Sciatic nerve (tissue), 2 donors: ENCODE data around the gene KRTAP10-7. TPM values are rescaled to one million over a fixed set of nuclear protein-coding genes. Genes with fewer than 3 reads are reported as not detected.
A peak's percentile ranks its signal among the peaks of the same experiment; 100 is the strongest.
"Not testable (repeated sequence)": the region's sequence is repeated elsewhere in the genome, so short reads cannot be mapped to it uniquely, and the experiment has no call there.

Experiments used
- ATAC-seq: fragments of 200-7000 bp; cut with Tn5 transposase; one replicate; pipeline ENCODE4 v1.9.1; 2020; ENCODE audit warnings: mild to moderate bottlenecking, moderate library complexity
- DNase-seq: peaks from one replicate; pipeline ENCODE4 v3.0.0-alpha.2; 2020; ENCODE audit warnings: low spot score
- intact Hi-C: fragments of 100-400 bp; cut with DNase I; formaldehyde crosslinking; loops from one replicate; pipeline ENCODE4 v1.14.2; 2022
- total RNA-seq: library from RNA; stranded (reverse); fragmentation: NEBNext Ultra II Directional; extraction: Animal tissue kit (Norgen Biotek cat#: 25700); gene quantifications from one replicate; pipeline ENCODE4 v1.2.1, GENCODE V29; 2021
- donor health status: DM: no; HTN: no; CAD: no.
- donor health status: DM: no; HTN: no; CAD: no.

Gene KRTAP10-7
- total RNA-seq, 1 donor from 2014 or later = not detected

DNA sequence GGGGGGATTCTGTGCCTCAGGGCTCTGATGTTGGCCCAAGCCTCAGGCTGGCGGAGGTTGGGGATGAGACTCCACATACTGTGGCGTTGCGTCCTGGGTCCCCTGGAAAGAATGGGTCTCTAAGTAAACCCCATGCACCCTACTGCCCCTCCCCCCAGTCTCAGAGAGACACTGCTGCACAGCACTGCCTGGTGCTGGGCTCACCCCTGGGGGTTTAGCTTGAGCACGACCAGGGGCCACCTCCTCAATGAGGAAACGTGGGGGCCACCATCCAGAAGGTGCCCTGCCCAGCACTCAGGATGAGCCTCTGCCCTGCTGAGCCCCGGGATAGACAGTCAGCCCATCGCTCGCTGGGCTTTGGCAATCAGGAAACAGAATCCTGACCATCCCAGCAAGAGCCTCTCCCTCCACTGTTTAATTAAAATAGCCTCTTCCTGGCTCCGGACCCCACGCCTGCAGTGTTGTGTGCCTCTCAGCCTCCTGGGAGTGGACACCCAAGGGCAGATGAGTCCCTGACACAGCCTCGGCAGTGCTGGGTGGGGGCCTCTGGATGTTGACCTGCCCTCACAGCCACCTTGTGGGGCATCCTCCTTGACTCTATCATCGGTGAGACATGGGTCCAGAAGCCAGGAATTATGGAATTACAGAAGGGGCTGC, 30.4 kb upstream of the KRTAP10-7 start:
- intact Hi-C loops = no loop called here
- no peak for DNase-seq
- no peak for ATAC-seq

- no peak for ATAC-seq
- intact Hi-C loops = no loop called here
- DNase-seq = no peak
Observed at GRCh38 chr21:44571296-44571695, 29.1 kb upstream of the KRTAP10-7 start.

DNA sequence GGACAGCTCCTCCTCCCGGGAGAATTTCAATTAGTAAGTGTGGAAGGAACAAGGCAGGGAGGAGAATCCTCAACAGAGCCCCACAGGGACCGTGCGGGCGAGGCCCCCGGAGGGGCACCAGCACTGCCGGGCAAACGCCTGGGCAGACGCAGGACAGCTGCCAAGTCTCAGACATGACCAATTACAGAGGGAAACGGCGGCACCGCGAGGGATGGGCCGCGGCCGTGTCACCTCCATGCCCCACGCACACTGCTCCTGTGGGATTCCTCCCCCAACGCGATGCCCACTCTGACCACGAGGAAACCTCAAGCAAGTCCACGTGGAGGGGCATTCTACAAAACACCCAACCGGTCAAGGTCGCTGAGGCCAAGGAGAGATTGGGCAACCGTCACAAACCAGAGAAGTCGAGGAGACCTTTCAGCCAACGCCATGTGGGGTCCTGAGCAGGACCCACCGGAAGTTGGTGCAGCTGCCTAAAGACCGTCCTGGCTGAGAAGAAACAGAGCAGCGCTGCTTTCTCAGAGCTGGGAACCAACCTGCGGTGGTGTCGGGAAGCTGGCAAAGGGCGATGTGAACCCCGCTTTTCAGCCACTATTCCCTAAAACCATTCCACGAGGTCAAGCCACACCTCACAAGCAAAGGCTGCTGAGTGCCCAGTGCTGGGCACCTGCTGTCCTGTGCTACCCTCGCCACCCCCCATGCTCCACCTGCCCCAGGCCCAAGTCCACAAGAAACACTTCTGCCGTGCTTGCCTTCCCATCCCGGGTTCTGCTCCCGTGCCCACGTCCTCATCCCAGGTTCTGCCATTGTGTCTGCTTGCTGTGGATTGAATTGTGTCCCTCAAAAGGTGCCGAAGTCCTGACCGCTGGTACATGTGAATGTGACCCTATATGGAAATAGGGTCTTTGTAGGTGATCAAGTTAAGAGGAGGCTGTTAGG, 28.3 kb upstream of the KRTAP10-7 start:
- DNase-seq = peak; percentile 44
- intact Hi-C loops = no loop called here
- ATAC-seq = no peak

DNA sequence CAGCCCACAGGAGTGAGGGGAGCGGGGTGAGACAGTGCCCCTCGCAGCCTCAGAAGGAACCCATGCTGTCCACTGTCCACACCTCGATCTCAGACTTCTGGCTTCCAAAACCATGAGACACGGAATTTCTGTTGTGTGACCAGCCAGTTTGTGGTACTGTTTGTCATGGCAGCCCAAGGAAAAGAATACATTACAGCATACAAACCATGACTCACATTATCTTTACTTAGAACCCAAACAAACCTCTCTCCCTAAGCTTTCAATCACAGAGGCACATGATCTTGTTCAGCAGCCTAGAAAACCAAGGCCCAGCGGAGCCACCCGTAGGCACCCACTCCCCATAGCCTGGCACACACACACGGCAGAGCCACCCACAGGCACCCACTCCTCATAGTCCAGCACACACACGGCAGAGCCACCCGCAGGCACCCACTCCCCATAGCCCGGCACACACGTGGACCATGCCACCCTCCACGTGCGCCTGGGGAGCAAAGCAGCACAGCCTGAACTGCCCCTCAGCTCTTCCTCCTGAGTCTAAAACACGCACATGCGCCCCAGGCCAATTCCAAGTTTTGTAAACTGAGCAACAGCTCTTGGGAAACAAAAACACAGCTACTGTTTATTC, 27.3 kb upstream of the KRTAP10-7 start:
- DNase-seq (no peak), ATAC-seq (no peak)
- intact Hi-C loops = no loop called here

DNA sequence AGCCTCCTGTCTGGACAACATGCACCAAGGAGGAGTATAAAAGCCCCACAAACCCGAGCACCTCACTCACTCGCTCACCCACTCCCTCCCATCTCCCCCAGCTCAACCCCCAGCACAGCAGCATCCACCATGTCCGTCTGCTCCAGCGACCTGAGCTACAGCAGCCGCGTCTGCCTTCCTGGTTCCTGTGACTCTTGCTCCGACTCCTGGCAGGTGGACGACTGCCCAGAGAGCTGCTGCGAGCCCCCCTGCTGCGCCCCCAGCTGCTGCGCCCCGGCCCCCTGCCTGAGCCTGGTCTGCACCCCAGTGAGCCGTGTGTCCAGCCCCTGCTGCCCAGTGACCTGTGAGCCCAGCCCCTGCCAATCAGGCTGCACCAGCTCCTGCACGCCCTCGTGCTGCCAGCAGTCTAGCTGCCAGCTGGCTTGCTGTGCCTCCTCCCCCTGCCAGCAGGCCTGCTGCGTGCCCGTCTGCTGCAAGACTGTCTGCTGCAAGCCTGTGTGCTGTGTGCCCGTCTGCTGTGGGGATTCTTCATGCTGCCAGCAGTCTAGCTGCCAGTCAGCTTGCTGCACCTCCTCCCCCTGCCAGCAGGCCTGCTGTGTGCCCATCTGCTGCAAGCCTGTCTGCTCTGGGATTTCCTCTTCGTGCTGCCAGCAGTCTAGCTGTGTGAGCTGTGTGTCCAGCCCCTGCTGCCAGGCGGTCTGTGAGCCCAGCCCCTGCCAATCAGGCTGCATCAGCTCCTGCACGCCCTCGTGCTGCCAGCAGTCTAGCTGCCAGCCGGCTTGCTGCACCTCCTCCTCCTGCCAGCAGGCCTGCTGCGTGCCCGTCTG, 26.6 kb upstream of the KRTAP10-7 start, which contains the start of gene KRTAP10-4:
KRTAP10-4 (plus strand) TSS at position 100 of the 827 bp plus-strand sequence; CDS start at position 130, 30 bp downstream.
- intact Hi-C loops, ATAC-seq, DNase-seq: not testable (repeated sequence)

DNA sequence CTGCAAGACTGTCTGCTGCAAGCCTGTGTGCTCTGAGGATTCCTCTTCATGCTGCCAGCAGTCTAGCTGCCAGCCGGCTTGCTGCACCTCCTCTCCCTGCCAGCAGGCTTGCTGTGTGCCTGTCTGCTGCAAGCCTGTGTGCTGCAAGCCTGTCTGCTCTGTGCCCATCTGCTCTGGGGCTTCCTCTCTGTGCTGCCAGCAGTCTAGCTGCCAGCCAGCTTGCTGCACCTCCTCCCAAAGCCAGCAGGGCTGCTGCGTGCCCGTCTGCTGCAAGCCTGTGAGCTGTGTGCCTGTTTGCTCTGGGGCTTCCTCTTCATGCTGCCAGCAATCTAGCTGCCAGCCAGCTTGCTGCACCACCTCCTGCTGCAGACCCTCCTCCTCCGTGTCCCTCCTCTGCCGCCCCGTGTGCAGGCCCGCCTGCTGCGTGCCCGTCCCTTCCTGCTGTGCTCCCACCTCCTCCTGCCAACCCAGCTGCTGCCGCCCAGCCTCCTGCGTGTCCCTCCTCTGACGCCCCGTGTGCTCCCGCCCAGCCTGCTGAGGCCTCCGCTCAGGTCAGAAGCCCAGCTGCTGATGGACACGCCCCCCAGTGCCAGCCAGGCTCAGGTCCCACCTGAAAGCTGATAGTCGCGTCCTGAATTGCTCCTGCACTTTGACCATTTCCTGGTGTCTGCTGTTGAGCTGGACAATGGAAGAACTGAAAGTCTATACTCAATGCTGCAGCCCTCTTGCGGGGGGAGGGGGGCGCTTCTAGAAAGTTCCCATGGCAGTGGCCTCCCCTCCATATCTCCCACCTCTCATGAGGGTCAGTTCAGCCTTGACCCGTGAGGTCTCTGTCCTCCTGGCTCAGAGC, 25.7 kb upstream of the KRTAP10-7 start:
- no peak for ATAC-seq
- intact Hi-C loops = no loop called here
- DNase-seq = no peak

- intact Hi-C loops = no loop called here
- no peak for ATAC-seq
- no peak for DNase-seq
Observed at GRCh38 chr21:44575307-44576024, 24.9 kb upstream of the KRTAP10-7 start.

GRCh38 chr21:44576025-44576420, 24.4 kb upstream of the KRTAP10-7 start:
- ATAC-seq = no peak

DNA sequence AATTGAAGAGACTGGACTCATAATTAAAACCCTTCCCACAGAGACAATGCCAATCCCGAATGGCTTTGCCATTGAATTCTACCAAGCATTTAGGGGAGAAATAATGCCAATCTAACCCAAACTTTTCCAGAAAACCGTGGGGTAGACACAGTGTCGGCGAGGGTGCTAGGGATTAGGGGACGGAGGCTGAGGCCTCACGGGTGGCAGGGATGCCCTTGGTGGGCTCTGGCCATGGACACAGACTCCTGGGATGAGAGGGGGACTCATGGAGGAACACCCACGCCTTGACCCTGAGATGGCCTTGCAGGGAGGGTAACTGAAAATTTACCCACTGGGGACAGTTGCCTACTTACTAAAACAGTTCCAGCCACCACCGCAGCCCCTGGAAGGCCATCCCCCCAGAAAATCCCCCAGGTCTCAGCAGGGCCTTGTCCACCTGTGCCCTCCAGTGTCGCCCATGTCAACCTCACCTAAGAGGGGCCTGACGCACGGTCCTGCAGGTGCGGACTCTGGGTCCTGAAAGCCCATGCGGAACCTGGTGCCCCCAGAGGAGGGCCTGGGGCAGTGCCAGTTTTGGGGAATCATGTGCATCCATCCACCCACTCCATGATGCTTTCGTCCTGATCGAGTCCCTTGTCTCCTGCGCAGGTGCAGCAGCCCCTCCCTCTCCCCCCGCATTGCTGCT, 21.9 kb upstream of the KRTAP10-7 start:
- intact Hi-C loops = no loop called here
- ATAC-seq (no peak), DNase-seq (no peak)

More at GRCh38 chr21:44576025-44576420, 24.4 kb upstream of the KRTAP10-7 start:
- intact Hi-C loops = no loop called here
- DNase-seq = no peak

- DNase-seq (no peak), ATAC-seq (no peak)
- intact Hi-C loops = no loop called here
Observed at GRCh38 chr21:44579056-44579832, 21.2 kb upstream of the KRTAP10-7 start.

- DNase-seq (no peak), ATAC-seq (no peak)
- intact Hi-C loops = no loop called here
Observed at GRCh38 chr21:44579833-44580144, 20.6 kb upstream of the KRTAP10-7 start.

DNA sequence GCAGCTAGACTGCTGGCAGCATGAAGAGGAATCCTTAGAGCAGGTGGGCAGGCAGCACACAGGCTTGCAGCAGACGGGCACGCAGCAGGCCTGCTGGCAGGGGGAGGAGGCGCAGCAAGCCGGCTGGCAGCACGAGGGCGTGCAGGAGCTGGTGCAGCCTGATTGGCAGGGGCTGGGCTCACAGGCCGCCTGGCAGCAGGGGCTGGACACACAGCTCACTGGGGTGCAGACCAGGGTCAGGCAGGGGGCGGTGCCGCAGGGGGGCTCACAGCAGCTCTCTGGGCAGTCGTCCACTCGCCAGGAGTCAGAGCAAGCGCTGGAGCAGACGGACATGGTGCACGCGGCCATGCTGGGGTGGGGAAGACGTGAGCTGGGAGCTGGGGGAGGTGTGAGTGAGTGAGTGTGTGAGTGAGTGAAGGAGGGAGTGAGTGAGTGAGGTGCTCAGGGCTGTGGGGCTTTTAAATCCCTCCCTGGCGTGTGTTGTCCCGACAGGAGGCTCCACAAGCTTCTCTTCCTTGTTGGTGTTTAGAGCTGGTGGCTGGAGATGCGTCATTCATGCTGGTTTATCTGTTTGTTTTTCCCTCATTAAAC, 20.1 kb upstream of the KRTAP10-7 start, which contains the start of gene KRTAP10-5:
KRTAP10-5 (minus strand) TSS at position 374 of the 591 bp plus-strand sequence; CDS start at position 348, 26 bp downstream.
- intact Hi-C loops, DNase-seq, ATAC-seq: not testable (repeated sequence)

GRCh38 chr21:44581158-44581557, 19.2 kb upstream of the KRTAP10-7 start:
- intact Hi-C loops = no loop called here
- DNase-seq (no peak), ATAC-seq (no peak)

DNA sequence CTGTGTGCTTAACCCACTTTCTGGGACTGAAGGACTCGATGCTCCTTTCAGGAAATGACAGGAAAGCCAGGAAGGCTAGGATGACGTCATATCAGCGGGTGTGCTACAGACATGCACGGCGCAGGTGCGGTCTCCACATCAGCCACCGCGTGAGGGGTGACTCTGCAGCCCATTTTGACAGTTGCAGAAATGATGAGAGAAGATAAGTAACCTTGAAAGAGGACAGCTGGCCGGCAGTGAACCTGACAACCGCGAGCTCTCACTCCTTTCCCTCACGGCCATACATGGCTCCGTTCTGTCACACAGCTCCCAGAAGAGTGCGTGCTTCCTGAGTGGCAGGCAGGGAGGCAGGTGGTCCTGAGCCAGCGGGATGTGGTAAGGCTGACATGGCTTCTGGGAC, 18.3 kb upstream of the KRTAP10-7 start:
- intact Hi-C loops = no loop called here
- DNase-seq = no peak
- ATAC-seq = no peak

- DNase-seq (no peak), ATAC-seq (no peak)
- intact Hi-C loops = no loop called here
Observed at GRCh38 chr21:44583089-44583799, 17.2 kb upstream of the KRTAP10-7 start.
